Ishikawa (cell line): ENCODE measurements around the gene TCEA3.

ENCODE experiments used
- CEBPB ChIP-seq: IDR thresholded peaks from 2 replicates; pipeline ENCODE4 v1.6.1; 2012
- CREB1 ChIP-seq: IDR thresholded peaks from 2 replicates; pipeline ENCODE4 v1.6.1; 2012; ENCODE audit warnings: low read depth
- EGR1 ChIP-seq: IDR thresholded peaks from 2 replicates; pipeline ENCODE4 v1.6.1; 2012
- EP300 ChIP-seq: IDR thresholded peaks from 2 replicates; pipeline ENCODE4 v1.6.1; 2012; ENCODE audit warnings: borderline replicate concordance
- FOXM1 ChIP-seq: IDR thresholded peaks from 2 replicates; pipeline ENCODE4 v1.6.1; 2012; ENCODE audit warnings: low read depth, borderline replicate concordance
- NFIC ChIP-seq: IDR thresholded peaks from 2 replicates; pipeline ENCODE4 v1.6.1; 2012
- RAD21 ChIP-seq: IDR thresholded peaks from 2 replicates; pipeline ENCODE4 v1.6.1; 2012; ENCODE audit warnings: low read depth
- TAF1 ChIP-seq: IDR thresholded peaks from 2 replicates; pipeline ENCODE4 v1.6.1; 2012; ENCODE audit warnings: low read depth, mild to moderate bottlenecking
- TCF12 ChIP-seq: IDR thresholded peaks from 2 replicates; pipeline ENCODE4 v1.6.1; 2012; ENCODE audit warnings: low read depth
- TEAD4 ChIP-seq: IDR thresholded peaks from 2 replicates; pipeline ENCODE4 v1.6.1; 2012
- YY1 ChIP-seq: IDR thresholded peaks from 2 replicates; pipeline ENCODE4 v1.6.1; 2012; ENCODE audit warnings: low read depth
- ZBTB7A ChIP-seq: IDR thresholded peaks from 2 replicates; pipeline ENCODE4 v1.6.1; 2012; ENCODE audit warnings: low read depth
- TF ChIP-seq, protein P1 (sequence below): IDR thresholded peaks from 2 replicates; pipeline ENCODE4 v1.6.1; 2012
- TF ChIP-seq, protein P2 (sequence below): IDR thresholded peaks from 2 replicates; pipeline ENCODE4 v1.6.1; 2012
- TF ChIP-seq, protein P3 (sequence below): IDR thresholded peaks from 2 replicates; pipeline ENCODE4 v1.6.1; 2012; ENCODE audit warnings: low read depth, mild to moderate bottlenecking

TCEA3 gene

DNA sequence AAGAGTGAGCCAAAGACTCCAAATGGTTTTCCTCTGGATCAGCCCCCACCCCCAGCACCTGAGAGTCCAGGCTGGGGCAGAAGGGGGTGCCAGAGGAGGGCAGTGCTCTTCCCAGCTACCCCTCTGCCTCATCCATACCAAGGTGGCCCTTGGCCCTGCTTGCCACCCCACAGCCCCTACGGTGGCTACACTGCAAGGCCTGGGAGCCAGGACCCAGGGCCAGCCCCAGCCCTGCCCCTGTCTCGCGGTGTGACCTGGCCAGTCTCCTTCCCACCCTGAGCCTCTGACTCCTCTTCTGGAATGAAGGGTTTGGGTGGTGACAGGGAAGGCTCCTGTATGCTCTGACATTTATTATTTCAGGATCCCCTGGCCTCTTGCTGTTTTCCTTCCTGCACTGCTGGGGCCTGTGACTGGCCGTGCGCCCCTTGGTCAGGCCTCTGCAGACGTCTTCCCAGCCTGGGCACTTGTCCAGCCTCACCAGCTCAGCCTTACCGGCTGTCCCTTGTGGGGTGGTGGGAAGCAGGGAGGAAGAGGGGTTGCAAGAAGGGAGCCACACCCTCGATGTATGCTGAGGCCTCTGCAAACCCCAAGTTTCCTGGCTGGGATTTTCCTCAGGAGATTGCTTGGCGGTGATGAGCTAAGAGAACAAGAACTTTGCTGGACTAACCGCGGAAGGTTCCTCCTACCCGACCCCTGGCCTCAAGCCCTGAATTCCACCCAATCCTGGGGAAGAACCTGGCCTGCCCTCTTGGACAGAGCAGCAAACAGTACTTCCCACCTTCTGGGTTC, 45.9 kb upstream of the TCEA3 start:
- TF ChIP-seq FOXM1, result no peak

DNA sequence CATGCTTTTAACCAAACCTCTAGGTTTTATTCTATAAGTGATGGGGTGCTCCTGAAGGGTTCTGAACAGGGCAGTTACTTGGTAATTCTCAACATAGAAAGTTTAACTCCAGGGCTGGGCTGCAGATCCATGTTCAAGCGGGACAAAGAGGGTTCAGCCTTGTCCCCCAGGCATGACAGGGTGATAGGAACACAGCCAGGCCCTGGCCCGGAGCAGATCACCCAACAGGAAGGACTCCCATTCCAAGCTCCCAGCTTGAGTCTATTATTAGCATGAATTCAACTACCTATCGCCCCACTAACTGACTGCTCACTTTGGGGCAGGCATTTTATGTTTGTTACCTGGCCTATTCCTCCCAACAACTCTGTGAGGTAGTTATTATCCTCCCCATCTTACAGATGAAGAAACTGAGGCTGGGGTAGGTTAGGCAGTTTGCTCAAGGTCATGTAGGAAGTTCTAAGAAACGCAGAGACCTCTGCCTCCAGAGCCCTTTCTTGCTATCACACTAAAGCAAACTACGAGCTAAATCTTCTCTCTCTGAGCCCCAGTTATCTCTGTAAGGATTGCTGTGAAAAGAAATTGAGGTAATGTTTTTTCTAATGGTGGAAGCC, 44.9 kb upstream of the TCEA3 start:
- TF ChIP-seq TCF12 (no peak), NFIC (no peak), ZBTB7A (no peak), EP300 (no peak), CREB1 (no peak), EGR1 (no peak), TAF1 (no peak), CEBPB (no peak)
- TF ChIP-seq, protein P1, sequence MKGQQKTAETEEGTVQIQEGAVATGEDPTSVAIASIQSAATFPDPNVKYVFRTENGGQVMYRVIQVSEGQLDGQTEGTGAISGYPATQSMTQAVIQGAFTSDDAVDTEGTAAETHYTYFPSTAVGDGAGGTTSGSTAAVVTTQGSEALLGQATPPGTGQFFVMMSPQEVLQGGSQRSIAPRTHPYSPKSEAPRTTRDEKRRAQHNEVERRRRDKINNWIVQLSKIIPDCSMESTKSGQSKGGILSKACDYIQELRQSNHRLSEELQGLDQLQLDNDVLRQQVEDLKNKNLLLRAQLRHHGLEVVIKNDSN, result no peak

DNA sequence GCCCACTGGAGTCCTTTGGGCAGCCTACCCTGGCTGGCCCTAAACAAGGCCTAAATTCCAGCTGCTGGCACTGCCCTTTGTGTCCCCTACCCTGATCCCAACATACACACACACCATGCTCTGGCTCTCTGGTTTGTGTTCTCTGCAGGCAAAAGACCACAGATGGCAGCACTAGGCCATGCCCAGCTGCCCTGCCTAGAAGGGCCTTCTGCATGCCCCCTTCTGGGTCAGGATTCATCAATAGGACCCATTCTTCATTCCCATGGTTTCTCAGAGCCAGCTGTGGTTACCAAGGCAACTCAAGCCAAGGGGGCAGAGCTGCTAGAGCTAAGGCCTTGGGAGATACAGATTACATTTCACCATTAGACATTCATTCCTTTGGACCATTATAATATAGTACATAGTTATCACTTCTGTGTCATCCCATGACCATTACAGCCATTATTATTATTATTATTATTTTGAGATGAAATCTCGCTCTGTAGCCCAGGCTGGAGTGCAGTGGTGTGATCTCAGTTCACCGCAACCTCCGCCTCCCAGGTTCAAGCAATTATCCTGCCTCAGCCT, 42.0 kb upstream of the TCEA3 start:
- TF ChIP-seq TCF12, result no peak
- no peak for TF ChIP-seq EGR1
- TF ChIP-seq, protein P2, sequence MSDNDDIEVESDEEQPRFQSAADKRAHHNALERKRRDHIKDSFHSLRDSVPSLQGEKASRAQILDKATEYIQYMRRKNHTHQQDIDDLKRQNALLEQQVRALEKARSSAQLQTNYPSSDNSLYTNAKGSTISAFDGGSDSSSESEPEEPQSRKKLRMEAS, result no peak
- no peak for TF ChIP-seq NFIC
- no peak for TF ChIP-seq TAF1

DNA sequence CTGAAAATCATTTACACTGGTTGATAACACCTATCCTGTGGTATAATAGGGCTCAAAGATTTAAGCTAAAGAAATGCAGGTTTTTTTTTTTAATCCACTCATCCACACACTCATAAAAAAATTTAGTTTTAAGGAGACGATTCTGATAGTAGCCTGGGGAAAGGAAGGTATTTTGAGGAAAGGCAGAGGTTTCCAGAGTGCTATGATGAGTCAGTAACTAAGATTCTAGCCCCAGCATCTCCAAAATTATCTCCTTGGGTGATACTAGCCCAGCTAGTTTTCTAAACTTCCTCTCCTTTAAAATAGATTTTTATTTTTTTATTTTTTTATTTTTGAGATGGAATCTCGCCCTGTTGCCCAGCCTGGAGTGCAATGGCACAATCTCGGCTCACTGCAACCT, 38.7 kb upstream of the TCEA3 start:
- TF ChIP-seq CEBPB (no peak), TCF12 (no peak), FOXM1 (no peak), EP300 (no peak), YY1 (no peak), CREB1 (no peak)

DNA sequence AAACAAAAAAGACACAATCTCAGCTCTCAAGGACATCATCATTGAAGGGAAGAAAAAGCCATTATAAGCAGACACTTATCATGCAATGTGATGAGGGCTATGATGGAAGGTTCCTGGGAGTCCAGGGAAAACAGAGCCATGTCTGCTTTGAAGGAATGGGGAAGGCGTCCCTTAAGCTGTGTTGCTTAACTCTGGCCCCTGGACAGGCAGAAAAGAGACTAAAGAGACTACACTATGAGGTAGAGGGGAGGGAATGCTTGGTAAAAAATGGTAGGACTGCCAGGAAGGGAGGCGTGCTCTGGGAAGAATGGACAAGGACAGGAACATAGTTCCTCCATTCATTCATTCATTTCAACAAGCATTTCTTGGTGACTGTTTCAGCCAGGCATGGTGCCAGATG, 38.2 kb upstream of the TCEA3 start:
- no peak for TF ChIP-seq ZBTB7A
- TF ChIP-seq, protein P1, result no peak
- TF ChIP-seq CREB1, result no peak
- TF ChIP-seq EP300, result no peak
- no peak for TF ChIP-seq CEBPB
- TF ChIP-seq EGR1, result no peak
- TF ChIP-seq TAF1, result no peak
- no peak for TF ChIP-seq TEAD4
- no peak for TF ChIP-seq TCF12
- no peak for TF ChIP-seq FOXM1
- TF ChIP-seq, protein P3, sequence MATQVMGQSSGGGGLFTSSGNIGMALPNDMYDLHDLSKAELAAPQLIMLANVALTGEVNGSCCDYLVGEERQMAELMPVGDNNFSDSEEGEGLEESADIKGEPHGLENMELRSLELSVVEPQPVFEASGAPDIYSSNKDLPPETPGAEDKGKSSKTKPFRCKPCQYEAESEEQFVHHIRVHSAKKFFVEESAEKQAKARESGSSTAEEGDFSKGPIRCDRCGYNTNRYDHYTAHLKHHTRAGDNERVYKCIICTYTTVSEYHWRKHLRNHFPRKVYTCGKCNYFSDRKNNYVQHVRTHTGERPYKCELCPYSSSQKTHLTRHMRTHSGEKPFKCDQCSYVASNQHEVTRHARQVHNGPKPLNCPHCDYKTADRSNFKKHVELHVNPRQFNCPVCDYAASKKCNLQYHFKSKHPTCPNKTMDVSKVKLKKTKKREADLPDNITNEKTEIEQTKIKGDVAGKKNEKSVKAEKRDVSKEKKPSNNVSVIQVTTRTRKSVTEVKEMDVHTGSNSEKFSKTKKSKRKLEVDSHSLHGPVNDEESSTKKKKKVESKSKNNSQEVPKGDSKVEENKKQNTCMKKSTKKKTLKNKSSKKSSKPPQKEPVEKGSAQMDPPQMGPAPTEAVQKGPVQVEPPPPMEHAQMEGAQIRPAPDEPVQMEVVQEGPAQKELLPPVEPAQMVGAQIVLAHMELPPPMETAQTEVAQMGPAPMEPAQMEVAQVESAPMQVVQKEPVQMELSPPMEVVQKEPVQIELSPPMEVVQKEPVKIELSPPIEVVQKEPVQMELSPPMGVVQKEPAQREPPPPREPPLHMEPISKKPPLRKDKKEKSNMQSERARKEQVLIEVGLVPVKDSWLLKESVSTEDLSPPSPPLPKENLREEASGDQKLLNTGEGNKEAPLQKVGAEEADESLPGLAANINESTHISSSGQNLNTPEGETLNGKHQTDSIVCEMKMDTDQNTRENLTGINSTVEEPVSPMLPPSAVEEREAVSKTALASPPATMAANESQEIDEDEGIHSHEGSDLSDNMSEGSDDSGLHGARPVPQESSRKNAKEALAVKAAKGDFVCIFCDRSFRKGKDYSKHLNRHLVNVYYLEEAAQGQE, result no peak
- no peak for TF ChIP-seq YY1
- TF ChIP-seq, protein P2, result no peak
- no peak for TF ChIP-seq NFIC
- no peak for TF ChIP-seq RAD21

DNA sequence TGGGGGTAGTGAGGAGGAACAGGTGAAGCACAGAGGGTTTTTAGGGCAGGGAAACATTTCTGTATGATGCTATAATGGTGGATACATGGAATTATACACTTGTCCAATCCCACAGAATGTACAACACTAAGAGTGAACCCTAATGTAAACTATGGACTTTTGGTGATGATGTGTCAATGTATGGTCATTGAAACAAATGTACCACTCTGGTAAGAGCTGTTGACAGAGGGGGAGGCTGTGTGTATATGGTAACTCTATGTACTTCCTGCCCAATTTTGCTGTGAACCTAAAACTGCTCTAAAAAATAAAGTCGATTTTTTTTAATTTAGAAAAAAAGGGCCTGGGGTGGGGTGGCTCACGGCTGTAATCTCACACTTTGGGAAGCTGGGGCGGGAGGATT, 36.5 kb upstream of the TCEA3 start:
- TF ChIP-seq, protein P3, result no peak
- no peak for TF ChIP-seq RAD21
- TF ChIP-seq CREB1, result no peak
- TF ChIP-seq ZBTB7A, result no peak
- TF ChIP-seq TEAD4, result no peak
- TF ChIP-seq EGR1, result no peak
- no peak for TF ChIP-seq YY1
- no peak for TF ChIP-seq TAF1
- TF ChIP-seq TCF12, result no peak
- TF ChIP-seq FOXM1, result no peak
